Measurements from ENCODE around the gene UTP4. TPM values are rescaled to one million over a fixed set of nuclear protein-coding genes. Genes with fewer than 3 reads are reported as not detected.
"Not testable (repeated sequence)": the region's sequence is repeated elsewhere in the genome, so short reads cannot be mapped to it uniquely, and the experiment has no call there.

UTP4 gene
- total RNA-seq, 2 experiments from 2014 or later = 56.3 to 59.7 TPM

DNA sequence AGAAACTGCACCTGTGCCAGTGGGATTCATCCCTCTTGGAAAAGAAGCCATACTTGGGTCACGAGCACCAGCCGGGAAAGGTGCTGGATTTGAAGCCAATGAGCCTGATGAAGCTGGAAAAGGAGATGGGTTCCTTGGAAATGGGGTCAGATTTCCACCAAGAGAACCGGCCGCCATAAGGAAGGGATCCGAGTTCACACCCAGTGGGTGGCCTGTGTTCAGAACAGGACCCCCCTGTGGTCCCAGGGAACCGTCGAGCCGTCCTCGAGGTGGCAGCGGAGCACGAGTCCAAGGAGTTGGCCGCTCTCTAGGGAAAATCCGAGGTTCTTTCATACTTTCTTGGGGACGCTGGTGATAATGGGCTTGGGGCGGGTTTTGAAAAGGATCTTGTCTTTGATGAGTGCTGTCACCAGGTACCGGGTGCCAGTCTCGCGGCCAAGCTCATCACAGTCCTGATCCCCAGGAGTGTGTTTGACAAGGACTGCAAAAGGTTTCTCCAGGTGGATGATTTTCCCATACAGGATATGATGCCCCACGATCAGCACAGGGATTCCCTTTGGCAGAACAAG, 12.3 kb upstream of the UTP4 start:
- Mint-ChIP-seq H3K9me3 (ENCODE audit: insufficient read depth) (no peaks in the 10 kb centered on the region), H3K27me3 (ENCODE audit: low read depth) (no peaks in the 10 kb centered on the region), H3K4me1 (ENCODE audit: low read depth) (peaks cover 8% of the 10 kb centered on the region), H3K27ac (no peak overlapping the region), H3K4me3 (no peak overlapping the region), H3K36me3 (ENCODE audit: low read depth) (peaks cover 35% of the 10 kb centered on the region)
- no peak for DNase-seq
- ChIA-PET CTCF (interaction anchor here (1.3 to 1.5 kb wide), 2 partner anchors 8 to 273 kb away, joined by 4 read pairs; no protein-coding TSS in a partner anchor), POLR2A (interaction anchor here (1.4 kb wide), 1 partner anchor 12 kb away, joined by 4 read pairs; the partner anchor contains the start of genes CHTF8 and UTP4)
- ATAC-seq = no peak

DNA sequence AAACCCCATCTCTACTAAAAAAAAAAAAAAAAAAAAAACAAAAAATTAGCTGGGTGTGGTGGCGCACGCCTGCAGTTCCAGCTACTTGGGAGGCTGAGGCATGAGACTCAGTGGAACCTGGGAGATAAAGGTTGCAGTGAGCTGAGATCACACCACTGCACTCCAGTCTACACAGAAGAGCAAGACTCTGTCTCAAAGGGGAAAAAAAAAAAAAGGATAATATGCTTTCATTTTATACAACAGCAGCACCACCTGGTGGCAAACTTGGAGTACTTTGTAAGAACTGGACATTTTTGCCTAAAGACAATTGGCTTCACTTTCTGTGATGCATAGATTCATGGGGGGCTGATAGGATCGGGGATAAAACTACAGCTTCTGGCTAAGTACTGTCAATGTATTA, 8.5 kb upstream of the UTP4 start:
- peak; percentile 80 for DNase-seq
- no peak overlapping the region for H3K27ac Mint-ChIP-seq
- H3K36me3 Mint-ChIP-seq (ENCODE audit: low read depth) = peaks cover 39% of the 10 kb centered on the region
- H3K27me3 Mint-ChIP-seq (ENCODE audit: low read depth) = no peaks in the 10 kb centered on the region
- H3K4me3 Mint-ChIP-seq = no peak overlapping the region
- peak; percentile 63 for ATAC-seq
- peaks cover 5% of the 10 kb centered on the region for H3K4me1 Mint-ChIP-seq (ENCODE audit: low read depth)
- POLR2A ChIA-PET = interaction anchor here (0.6 to 0.7 kb wide), 3 partner anchors 9 to 1223 kb away, joined by 3 read pairs; partner anchors contain the start of genes CHTF8, DDX19A and UTP4
- CTCF ChIA-PET = interaction anchor here (0.7 to 4.2 kb wide), 29 partner anchors 8 to 614 kb away, joined by 3 to 49 read pairs (median 4); partner anchors contain the start of gene HAS3
- no peaks in the 10 kb centered on the region for H3K9me3 Mint-ChIP-seq (ENCODE audit: insufficient read depth)

DNA sequence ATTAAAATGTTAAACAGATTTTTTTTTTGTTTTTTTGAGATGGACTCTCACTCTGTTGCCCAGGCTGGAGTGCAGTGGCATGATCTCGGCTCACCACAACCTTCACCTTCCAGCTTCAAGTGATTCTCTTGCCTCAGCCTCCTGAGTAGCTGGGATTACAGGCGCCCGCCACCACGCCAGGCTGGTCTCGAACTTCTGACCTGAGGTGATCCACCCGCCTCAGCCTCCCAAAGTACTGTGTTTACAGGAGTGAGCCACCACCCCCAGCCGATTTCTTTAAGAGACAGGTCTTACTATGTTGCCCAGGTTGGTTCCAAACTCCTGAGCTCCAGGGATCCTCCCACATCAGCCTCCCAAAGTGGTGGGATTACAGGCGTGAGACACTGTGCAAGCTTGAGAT, 8.0 kb upstream of the UTP4 start:
- not testable (repeated sequence) for H3K27ac Mint-ChIP-seq; H3K9me3 Mint-ChIP-seq (ENCODE audit: insufficient read depth); H3K27me3 Mint-ChIP-seq (ENCODE audit: low read depth); ATAC-seq; H3K4me1 Mint-ChIP-seq (ENCODE audit: low read depth); DNase-seq; H3K4me3 Mint-ChIP-seq
- ChIA-PET CTCF (interaction anchor here (0.7 to 4.2 kb wide), 28 partner anchors 9 to 614 kb away, joined by 3 to 49 read pairs (median 4); partner anchors contain the start of gene HAS3), POLR2A (interaction anchor here (0.6 to 0.7 kb wide), 3 partner anchors 8 to 1222 kb away, joined by 3 read pairs; partner anchors contain the start of genes CHTF8, DDX19A and UTP4)
- peaks cover 38% of the 10 kb centered on the region for H3K36me3 Mint-ChIP-seq (ENCODE audit: low read depth)

DNA sequence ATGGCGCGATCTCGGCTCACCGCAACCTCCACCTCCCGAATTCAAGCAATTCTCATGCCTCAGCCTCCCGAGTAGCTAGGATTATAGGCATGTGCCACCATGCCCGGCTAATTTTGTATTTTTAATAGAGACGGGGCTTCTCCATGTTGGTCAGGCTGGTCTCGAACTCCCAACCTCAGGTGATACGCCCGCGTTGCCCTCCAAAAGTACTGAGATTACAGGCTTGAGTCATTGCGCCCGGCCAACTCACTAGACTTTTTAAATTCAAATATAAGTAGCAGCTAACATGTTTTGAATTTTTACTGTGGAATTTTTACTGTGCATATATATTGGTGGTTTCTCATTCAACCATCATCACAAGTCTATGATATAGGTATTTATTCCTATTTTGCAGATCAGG, 7.5 kb upstream of the UTP4 start:
- Mint-ChIP-seq H3K4me1 (ENCODE audit: low read depth) (peaks cover 12% of the 10 kb centered on the region), H3K36me3 (ENCODE audit: low read depth) (peaks cover 43% of the 10 kb centered on the region)
- DNase-seq; H3K27me3 Mint-ChIP-seq (ENCODE audit: low read depth); POLR2A ChIA-PET; ATAC-seq; H3K9me3 Mint-ChIP-seq (ENCODE audit: insufficient read depth); H3K4me3 Mint-ChIP-seq; H3K27ac Mint-ChIP-seq: not testable (repeated sequence)
- CTCF ChIA-PET = interaction anchor here (0.9 to 4.2 kb wide), 17 partner anchors 9 to 615 kb away, joined by 3 to 49 read pairs (median 4); no protein-coding TSS in a partner anchor

DNA sequence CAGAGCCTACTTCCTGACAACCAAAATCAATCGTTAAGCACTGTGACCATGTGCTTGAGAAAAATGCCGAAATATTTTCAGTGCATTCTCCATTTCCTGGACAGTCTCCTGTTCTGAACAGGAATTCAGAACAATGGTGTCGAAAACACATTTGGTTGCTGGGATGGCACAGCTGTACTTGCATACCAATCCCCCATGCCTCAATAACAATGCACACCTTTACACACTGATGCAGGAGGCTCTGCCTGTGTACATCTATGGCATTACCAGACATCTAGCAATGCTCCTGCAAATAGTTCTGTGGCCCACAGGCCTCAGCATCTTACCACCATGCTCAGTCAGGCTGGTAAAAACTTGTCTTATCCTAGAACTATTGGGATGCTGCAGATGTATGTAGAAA, 6.2 kb upstream of the UTP4 start:
- POLR2A ChIA-PET = no interaction called here
- H3K27ac Mint-ChIP-seq = no peak overlapping the region
- H3K36me3 Mint-ChIP-seq (ENCODE audit: low read depth) = peaks cover 31% of the 10 kb centered on the region
- ATAC-seq (no peak), DNase-seq (no peak)
- H3K9me3 Mint-ChIP-seq (ENCODE audit: insufficient read depth) = no peaks in the 10 kb centered on the region
- H3K4me1 Mint-ChIP-seq (ENCODE audit: low read depth) = peaks cover 23% of the 10 kb centered on the region
- no peaks in the 10 kb centered on the region for H3K27me3 Mint-ChIP-seq (ENCODE audit: low read depth)
- CTCF ChIA-PET = interaction anchor here (3.0 to 4.2 kb wide), 3 partner anchors 14 to 597 kb away, joined by 13 to 49 read pairs (median 16); no protein-coding TSS in a partner anchor
- no peak overlapping the region for H3K4me3 Mint-ChIP-seq

DNA sequence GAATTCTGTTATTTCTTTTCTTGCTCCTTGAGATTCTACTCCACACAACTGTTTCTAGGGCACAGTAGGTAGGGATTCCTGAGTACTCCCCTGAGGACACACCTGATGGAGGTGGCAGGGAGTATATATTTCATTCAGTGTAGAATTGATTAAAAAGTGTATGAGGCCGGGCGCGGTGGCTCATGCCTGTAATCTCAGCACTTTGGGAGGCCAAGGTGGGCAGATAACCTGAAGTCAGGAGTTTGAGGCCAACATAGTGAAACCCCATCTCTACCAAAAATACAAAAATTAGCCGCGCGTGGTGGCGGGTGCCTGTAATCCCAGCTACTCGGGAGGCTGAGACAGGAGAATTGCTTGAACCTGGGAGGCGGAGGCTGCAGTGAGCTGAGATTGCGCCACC, 5.6 kb upstream of the UTP4 start:
- CTCF ChIA-PET = not testable (repeated sequence)
- peaks cover 28% of the 10 kb centered on the region for H3K4me1 Mint-ChIP-seq (ENCODE audit: low read depth)

DNA sequence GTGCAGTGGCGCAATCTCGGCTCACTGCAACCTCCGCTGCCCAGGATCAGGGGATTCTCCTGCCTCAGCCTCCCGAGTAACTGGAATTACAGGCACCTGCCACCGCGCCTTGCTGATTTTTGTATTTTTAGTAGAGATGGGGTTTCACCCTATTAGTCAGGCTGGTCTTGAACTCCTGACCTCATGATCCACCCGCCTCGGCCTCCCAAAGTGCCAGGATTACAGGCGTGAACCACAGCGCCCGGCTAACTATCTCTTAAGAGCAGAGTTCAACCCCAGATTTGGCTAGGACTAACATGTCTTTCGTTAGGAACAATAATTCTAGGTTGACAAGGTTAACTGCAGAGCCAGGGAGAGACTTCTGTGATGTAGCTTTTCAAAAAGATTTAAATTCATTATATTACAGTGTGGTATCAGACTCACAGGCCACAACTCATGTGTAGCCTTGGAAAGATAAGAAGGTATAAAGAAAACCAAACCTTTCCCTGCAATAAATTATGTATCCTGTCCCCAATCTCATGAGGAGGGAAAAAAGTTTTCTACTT, 4.4 kb upstream of the UTP4 start:
- DNase-seq (no peak), ATAC-seq (no peak)
- no peak overlapping the region for H3K27ac Mint-ChIP-seq
- H3K27me3 Mint-ChIP-seq (ENCODE audit: low read depth) = no peaks in the 10 kb centered on the region
- ChIA-PET CTCF (interaction anchor here (0.5 to 1.1 kb wide), 3 partner anchors 10 to 281 kb away, joined by 4 read pairs; no protein-coding TSS in a partner anchor), POLR2A (no interaction called here)
- H3K9me3 Mint-ChIP-seq (ENCODE audit: insufficient read depth) = no peaks in the 10 kb centered on the region
- H3K4me3 Mint-ChIP-seq = no peak overlapping the region
- peaks cover 30% of the 10 kb centered on the region for H3K4me1 Mint-ChIP-seq (ENCODE audit: low read depth)
- peaks cover 31% of the 10 kb centered on the region for H3K36me3 Mint-ChIP-seq (ENCODE audit: low read depth)

More for the DNA sequence above, 5.6 kb upstream of the UTP4 start:
- H3K27me3 Mint-ChIP-seq (ENCODE audit: low read depth); DNase-seq; POLR2A ChIA-PET; H3K4me3 Mint-ChIP-seq; H3K27ac Mint-ChIP-seq; H3K9me3 Mint-ChIP-seq (ENCODE audit: insufficient read depth); ATAC-seq: not testable (repeated sequence)
- H3K36me3 Mint-ChIP-seq (ENCODE audit: low read depth) = peaks cover 33% of the 10 kb centered on the region

DNA sequence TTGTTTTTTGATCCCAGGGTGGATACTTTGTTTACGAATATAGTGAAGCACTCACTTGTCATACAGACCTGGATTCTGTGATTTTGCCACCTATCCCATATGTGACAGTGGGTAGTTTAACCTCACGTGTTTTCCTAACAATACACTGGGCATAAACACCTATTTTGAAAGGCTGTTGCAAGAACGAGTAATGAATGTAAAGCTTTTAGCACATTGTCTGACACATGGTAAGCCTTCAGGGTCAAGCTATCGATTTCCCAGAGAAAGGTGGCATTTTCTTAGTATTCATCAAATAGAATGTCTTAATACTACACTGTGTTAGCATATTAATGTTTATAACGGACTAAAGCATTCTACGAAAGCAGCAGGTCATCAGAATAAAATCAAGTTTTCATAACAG, 2.0 kb upstream of the UTP4 start:
- Mint-ChIP-seq H3K4me3 (no peak overlapping the region), H3K27ac (no peak overlapping the region), H3K27me3 (ENCODE audit: low read depth) (no peaks in the 10 kb centered on the region), H3K9me3 (ENCODE audit: insufficient read depth) (no peaks in the 10 kb centered on the region), H3K36me3 (ENCODE audit: low read depth) (peaks cover 38% of the 10 kb centered on the region), H3K4me1 (ENCODE audit: low read depth) (peaks cover 50% of the 10 kb centered on the region)
- POLR2A ChIA-PET = interaction anchor here (0.6 kb wide), 1 partner anchor 63 kb away, joined by 3 read pairs; no protein-coding TSS in a partner anchor
- ATAC-seq (no peak), DNase-seq (no peak)
- CTCF ChIA-PET = interaction anchor here (1.1 to 2.1 kb wide), 5 partner anchors 18 to 602 kb away, joined by 3 to 9 read pairs (median 5); no protein-coding TSS in a partner anchor

DNA sequence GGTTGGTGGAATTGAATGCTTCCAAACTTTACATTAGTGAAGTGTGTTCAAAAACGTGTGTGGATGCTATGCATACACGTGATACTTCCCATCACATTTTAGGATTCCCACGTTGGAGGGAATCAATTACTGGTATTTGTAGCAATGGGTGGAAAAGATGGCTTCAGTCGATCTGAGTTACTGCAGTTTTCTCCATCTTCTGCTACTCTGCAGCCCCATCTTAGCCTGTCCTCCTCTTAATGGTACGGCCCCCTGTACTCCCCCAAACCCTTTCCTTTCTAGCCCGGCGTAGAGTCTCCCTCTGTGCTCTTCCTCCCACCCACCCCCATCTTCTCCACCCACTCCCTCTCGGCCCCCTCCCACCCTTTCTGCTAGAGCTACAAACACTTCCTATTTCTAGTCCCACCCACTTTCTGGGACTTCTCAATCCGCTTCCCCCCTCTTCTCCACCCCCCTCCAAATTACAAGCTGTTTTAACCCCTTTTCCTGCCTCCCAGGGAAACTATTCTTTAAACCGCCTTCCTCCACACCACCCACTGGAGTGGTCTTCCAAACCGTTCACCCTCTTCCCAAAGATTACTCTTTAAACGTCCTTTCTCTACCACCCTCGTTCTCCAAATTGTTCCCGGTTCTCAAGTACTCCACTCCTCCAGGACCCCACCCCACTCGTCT, 1.1 kb upstream of the UTP4 start:
- peak overlapping the region; percentile 94 for H3K4me3 Mint-ChIP-seq
- H3K27me3 Mint-ChIP-seq (ENCODE audit: low read depth) = no peaks in the 10 kb centered on the region
- H3K27ac Mint-ChIP-seq = peak overlapping the region; percentile 92
- H3K4me1 Mint-ChIP-seq (ENCODE audit: low read depth) = peaks cover 50% of the 10 kb centered on the region
- DNase-seq (no peak), ATAC-seq (no peak)
- ChIA-PET CTCF (interaction anchor here (1.1 to 2.1 kb wide), 3 partner anchors 18 to 284 kb away, joined by 3 to 9 read pairs (median 7); no protein-coding TSS in a partner anchor), POLR2A (interaction anchor here (0.6 to 1.0 kb wide), 3 partner anchors 22 to 101 kb away, joined by 4 to 5 read pairs (median 5); partner anchors contain the start of gene HAS3)
- H3K9me3 Mint-ChIP-seq (ENCODE audit: insufficient read depth) = no peaks in the 10 kb centered on the region
- H3K36me3 Mint-ChIP-seq (ENCODE audit: low read depth) = peaks cover 40% of the 10 kb centered on the region

DNA sequence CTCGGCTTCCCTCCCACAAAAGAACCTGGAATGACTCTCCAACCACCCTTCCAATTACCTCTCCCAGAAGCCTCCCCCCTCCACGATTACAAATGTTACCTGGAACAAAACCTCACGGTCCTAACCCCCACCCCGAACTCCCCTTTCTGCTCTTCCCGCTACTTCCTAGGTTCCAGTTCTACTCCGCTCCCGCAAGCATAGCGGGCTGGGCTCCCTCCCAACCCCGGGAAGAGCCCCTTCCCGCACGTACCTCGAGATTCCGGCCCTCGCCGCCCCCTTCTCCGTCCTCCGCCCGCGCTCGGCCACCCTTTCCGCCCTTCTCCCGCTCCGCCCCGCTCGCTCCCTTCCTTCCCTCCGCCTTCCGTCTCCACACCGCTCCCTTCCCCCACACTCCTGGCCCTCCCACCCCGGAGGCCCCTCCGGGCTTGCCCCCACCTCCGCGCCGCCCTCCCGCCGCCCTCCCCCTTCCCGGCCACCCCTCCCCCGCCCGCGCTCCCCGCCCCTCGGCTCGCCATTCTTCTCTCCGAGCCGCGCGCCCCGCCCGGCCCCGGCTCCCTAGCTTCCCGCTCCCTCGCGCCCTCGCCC, 518 bp upstream of the UTP4 start:
- Mint-ChIP-seq H3K9me3 (ENCODE audit: insufficient read depth) (no peaks in the 10 kb centered on the region), H3K4me1 (ENCODE audit: low read depth) (peaks cover 53% of the 10 kb centered on the region), H3K36me3 (ENCODE audit: low read depth) (peaks cover 42% of the 10 kb centered on the region), H3K4me3 (peak overlapping the region; percentile 94), H3K27me3 (ENCODE audit: low read depth) (no peaks in the 10 kb centered on the region), H3K27ac (peak overlapping the region; percentile 92)
- POLR2A ChIA-PET = interaction anchor here (0.6 to 1.7 kb wide), 12 partner anchors 9 to 295 kb away, joined by 3 to 8 read pairs (median 4); partner anchors contain the start of genes HAS3, SNTB2 and TANGO6
- ATAC-seq (peak; percentile 45), DNase-seq (peak; percentile 82)
- CTCF ChIA-PET = interaction anchor here (1.5 kb wide), 1 partner anchor 611 kb away, joined by 5 read pairs; no protein-coding TSS in a partner anchor

DNA sequence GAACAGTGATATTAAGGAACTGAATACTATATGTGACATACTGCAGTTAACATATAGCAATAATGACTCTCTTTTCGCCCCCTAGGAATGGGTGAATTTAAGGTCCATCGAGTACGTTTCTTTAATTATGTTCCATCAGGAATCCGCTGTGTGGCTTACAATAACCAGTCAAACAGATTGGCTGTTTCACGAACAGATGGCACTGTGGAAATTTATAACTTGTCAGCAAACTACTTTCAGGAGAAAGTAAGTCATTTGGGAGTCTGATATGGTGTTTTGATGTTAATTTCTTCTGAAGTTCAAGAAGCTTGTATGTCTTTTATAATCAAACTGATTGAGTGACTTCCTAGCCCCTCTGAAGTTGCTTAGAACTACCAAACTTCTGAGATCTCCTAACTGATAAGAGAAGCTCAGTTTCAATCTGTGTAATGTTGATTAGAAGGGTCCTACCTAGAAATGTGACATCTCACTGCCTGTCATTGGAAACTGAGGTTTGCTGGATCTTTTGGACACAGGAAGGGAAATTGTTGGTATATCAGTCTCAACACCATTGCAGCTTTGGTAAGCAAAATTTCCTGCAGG, 1.0 kb downstream of the UTP4 start:
- H3K4me3 Mint-ChIP-seq = peak overlapping the region; percentile 94
- H3K4me1 Mint-ChIP-seq (ENCODE audit: low read depth) = peaks cover 54% of the 10 kb centered on the region
- DNase-seq (no peak), ATAC-seq (no peak)
- H3K27ac Mint-ChIP-seq = peak overlapping the region; percentile 92
- CTCF ChIA-PET = interaction anchor here (0.6 to 2.4 kb wide), 12 partner anchors 10 to 613 kb away, joined by 3 to 15 read pairs (median 4); partner anchors contain the start of gene HAS3
- POLR2A ChIA-PET = interaction anchor here (0.6 to 1.9 kb wide), 8 partner anchors 7 to 290 kb away, joined by 3 to 8 read pairs (median 4); partner anchors contain the start of gene TANGO6
- no peaks in the 10 kb centered on the region for H3K9me3 Mint-ChIP-seq (ENCODE audit: insufficient read depth)
- H3K36me3 Mint-ChIP-seq (ENCODE audit: low read depth) = peaks cover 45% of the 10 kb centered on the region
- no peaks in the 10 kb centered on the region for H3K27me3 Mint-ChIP-seq (ENCODE audit: low read depth)

Measured in activated CD8-positive, alpha-beta T cell treated with anti-CD3 and anti-CD28 coated beads, Interleukin-2, amount 10 ng/mL, durations not matched to agents 7 days and 5 days (primary cell).